ENCODE measurements around the gene SRPK2.

Gene SRPK2

DNA sequence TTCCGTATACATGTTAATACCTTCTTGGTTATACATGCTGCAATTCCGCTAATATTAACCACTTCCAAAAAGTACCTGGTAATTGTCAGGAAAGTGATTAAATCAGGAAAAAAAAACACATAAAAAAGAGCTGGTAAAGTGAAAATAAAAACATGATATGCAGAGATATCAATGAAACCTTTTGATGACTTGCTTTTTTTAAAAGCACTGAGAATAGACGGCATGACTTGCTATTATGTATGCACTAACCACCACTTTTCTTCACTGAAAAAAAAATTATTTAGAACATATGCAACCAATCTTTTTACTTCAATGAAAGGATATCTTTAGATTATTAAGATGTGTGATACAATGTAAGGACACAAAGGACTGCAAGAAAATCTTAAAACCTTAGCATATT, 211.7 kb downstream of the SRPK2 start:
- DNase-seq (ENCODE audit: low spot score) = no peak
- no peak overlapping the region for H3K4me3 ChIP-seq
- H3K27ac ChIP-seq = no peak overlapping the region
- TF ChIP-seq, protein P1, sequence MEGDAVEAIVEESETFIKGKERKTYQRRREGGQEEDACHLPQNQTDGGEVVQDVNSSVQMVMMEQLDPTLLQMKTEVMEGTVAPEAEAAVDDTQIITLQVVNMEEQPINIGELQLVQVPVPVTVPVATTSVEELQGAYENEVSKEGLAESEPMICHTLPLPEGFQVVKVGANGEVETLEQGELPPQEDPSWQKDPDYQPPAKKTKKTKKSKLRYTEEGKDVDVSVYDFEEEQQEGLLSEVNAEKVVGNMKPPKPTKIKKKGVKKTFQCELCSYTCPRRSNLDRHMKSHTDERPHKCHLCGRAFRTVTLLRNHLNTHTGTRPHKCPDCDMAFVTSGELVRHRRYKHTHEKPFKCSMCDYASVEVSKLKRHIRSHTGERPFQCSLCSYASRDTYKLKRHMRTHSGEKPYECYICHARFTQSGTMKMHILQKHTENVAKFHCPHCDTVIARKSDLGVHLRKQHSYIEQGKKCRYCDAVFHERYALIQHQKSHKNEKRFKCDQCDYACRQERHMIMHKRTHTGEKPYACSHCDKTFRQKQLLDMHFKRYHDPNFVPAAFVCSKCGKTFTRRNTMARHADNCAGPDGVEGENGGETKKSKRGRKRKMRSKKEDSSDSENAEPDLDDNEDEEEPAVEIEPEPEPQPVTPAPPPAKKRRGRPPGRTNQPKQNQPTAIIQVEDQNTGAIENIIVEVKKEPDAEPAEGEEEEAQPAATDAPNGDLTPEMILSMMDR (IDR thresholded peaks at IDR 0.05) = no peak

DNA sequence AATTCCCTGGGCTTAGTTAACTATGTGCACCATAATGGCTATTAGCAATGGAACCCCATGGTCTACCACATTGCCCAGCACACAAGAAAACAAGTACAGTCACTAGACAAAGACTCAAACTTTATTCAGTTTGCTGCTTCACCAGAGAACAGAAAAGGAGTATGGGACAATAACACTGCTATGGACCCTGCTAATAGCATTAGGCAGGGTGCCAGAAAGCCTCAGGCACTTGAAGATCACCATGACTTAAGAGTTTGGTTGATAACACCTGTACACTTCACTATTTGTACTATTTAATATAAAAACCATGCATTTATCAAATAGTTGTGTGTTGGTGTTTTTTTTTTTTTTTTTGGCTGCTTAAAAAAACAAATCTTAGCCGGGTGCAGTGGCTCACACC, 215.1 kb downstream of the SRPK2 start:
- H3K27ac ChIP-seq = no peak overlapping the region
- TF ChIP-seq, protein P1 (IDR thresholded peaks at IDR 0.05) = no peak
- no peak for DNase-seq (ENCODE audit: low spot score)
- H3K4me3 ChIP-seq = no peak overlapping the region

DNA sequence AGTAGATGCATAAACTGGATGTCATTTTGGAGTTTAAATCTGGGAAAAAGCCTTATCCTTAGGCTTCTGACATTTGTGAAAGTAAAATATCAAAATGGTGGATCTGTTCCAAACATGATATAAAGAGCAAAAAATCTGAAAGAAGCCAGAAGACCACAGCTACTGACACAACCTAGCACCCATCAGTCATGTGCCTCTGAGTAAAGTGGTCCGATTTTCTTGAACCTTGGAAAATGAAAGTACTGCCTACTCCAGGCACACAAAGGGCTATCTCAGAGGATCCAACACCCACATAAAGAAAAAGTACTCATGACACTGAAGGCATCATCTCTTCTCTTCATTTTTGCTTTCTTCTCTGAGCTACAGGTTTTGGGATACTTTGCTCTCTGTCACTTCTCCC, 224.0 kb downstream of the SRPK2 start:
- TF ChIP-seq, protein P1 (IDR thresholded peaks at IDR 0.05) = no peak
- Histone ChIP-seq H3K27ac (no peak overlapping the region), H3K4me3 (no peak overlapping the region)
- DNase-seq (ENCODE audit: low spot score) = no peak

DNA sequence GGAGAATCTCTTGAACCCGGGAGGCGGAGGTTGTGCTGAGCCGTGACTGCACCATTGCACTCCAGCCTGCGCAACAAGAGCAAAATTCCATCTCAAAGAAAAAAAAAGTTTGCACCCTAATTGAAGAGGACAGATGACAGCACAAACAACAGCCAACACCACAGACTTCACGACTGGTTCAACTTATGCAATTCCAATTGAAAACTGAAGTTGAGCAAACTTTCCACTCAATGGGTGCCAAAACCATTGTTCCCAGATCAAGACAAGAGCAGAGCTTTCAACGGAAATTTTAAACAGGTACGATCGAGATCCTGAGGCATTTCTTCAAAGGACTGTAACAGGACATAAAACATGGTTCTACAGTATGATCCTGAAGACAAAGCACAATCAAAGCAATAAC, 225.0 kb downstream of the SRPK2 start:
- no peak overlapping the region for H3K27ac ChIP-seq

DNA sequence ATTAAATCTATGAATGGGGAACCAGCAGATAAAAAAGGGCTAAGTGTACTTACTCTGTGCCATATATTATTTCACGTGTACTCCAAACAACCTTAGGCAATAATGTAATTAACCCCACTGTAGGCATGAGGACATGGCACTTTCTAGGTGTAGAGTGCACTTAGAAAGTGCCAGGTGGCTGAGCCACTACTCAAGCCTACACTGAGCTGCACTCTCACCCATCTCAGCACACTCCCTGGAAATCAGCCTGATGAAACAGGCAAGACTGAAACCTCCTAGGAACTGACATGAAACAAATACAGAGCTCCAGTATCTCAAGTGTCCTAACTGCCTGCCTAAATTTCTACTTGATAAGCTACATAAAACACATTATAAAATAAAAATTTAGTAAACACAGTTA, 227.4 kb downstream of the SRPK2 start:
- H3K4me3 ChIP-seq = no peak overlapping the region
- no peak for DNase-seq (ENCODE audit: low spot score)
- H3K27ac ChIP-seq = no peak overlapping the region
- TF ChIP-seq, protein P1 (IDR thresholded peaks at IDR 0.05) = no peak

More for the DNA sequence above, 225.0 kb downstream of the SRPK2 start:
- TF ChIP-seq, protein P1 (IDR thresholded peaks at IDR 0.05) = no peak
- no peak for DNase-seq (ENCODE audit: low spot score)
- no peak overlapping the region for H3K4me3 ChIP-seq

DNA sequence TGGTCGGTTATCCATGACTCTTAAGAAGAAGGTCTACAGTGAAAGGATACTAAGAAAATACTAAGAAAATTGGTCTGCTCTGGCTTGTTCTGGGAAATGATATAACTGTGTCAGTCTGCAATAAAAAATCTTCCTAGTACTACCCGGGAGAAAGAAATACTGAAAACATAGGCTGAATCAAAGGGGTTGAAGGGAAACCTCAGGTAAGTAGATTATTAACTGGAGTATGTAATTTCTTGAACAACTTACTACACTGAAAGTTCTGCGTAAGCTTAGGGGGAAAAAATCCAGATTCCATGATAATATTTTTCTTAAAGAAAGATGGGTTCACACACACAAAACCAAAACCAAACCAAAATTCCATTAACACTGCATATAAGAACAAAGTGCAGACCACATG, 231.4 kb downstream of the SRPK2 start:
- Histone ChIP-seq H3K4me3 (no peak overlapping the region), H3K27ac (no peak overlapping the region)
- no peak for DNase-seq (ENCODE audit: low spot score)
- TF ChIP-seq, protein P1 (IDR thresholded peaks at IDR 0.05) = no peak

DNA sequence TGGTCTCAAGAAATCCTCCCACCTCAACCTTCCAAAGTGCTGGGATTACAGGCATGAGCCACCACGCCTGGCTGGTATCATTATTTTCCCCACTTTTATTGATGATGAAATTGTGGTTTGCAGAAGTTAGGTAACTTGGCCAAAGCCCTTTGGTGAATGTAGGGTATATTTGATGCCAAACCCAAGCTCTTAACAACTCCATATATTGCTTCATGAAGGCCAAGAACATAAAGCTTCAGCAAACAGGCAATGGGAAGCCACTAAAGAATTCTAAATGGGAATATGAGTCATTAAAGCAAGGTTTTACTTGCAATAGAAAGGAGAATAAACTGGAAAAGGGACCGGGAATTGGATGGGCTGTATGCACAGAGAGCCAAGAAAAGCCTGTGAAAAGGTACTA, 232.0 kb downstream of the SRPK2 start:
- Histone ChIP-seq H3K4me3 (no peak overlapping the region), H3K27ac (no peak overlapping the region)
- DNase-seq (ENCODE audit: low spot score) = no peak
- TF ChIP-seq, protein P1 (IDR thresholded peaks at IDR 0.05) = no peak

Measured in coronary artery (tissue), 2 donors.